ENCODE data around the gene DNMT3L.

DNMT3L gene

DNA sequence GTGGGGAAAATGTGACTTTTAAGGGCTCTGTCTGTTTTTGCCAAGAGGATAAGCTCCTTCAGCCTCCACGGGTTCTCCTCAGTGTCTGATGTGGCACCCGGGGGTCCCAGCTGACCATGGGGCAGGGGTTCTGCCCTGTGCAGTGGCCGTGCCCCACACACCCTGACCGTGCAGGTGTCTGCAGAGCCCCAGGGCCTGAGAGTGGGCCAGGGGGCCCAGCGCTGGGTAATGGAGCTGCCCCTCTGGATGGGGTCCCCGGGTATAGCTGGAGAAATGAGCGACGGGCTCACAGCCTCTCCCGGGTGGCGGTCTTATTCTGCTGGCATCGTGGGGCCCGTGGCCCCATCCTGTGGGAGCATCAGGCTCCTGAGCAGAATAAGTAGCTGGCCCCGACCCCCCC is 35.2 kb upstream of the DNMT3L start:
- H3K27me3 ChIP-seq (replicated peaks; ENCODE audit: control insufficient read depth, insufficient read depth, low read length), result no peaks in the 10 kb centered on the region
- H3K36me3 ChIP-seq (ENCODE audit: control insufficient read depth, insufficient read depth, low read length), result no peaks in the 10 kb centered on the region
- TF ChIP-seq, protein P1, sequence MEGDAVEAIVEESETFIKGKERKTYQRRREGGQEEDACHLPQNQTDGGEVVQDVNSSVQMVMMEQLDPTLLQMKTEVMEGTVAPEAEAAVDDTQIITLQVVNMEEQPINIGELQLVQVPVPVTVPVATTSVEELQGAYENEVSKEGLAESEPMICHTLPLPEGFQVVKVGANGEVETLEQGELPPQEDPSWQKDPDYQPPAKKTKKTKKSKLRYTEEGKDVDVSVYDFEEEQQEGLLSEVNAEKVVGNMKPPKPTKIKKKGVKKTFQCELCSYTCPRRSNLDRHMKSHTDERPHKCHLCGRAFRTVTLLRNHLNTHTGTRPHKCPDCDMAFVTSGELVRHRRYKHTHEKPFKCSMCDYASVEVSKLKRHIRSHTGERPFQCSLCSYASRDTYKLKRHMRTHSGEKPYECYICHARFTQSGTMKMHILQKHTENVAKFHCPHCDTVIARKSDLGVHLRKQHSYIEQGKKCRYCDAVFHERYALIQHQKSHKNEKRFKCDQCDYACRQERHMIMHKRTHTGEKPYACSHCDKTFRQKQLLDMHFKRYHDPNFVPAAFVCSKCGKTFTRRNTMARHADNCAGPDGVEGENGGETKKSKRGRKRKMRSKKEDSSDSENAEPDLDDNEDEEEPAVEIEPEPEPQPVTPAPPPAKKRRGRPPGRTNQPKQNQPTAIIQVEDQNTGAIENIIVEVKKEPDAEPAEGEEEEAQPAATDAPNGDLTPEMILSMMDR (IDR thresholded peaks at IDR 0.05; ENCODE audit: insufficient read depth, low read length, poor library complexity, severe bottlenecking), result no peak
- DNase-seq (ENCODE audit: extremely low read depth, insufficient read length), result no peak
- H3K4me3 ChIP-seq (replicated peaks; ENCODE audit: low read depth, low read length), result no peak overlapping the region

DNA sequence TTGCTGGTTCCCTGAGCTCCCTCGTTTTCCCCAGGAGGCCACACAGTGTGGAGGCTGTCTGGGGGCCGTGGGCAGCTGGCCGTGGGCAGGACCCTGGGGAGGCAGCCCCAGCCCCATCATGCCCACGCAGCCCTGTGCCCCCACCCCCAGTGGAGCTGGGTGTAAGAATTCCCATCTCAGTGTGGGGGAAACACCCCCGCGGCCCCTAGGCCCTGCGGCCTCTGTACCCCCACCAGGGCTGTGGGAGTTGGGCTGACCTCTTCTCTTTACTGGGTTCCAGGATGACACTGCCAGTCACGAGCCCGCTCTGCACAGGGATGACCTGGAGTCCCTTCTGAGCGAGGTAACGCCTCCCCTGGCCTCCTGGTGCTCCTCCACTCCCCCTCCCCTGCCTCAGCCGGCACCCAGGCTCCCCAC is 34.4 kb upstream of the DNMT3L start:
- no peak for DNase-seq (ENCODE audit: extremely low read depth, insufficient read length)

DNA sequence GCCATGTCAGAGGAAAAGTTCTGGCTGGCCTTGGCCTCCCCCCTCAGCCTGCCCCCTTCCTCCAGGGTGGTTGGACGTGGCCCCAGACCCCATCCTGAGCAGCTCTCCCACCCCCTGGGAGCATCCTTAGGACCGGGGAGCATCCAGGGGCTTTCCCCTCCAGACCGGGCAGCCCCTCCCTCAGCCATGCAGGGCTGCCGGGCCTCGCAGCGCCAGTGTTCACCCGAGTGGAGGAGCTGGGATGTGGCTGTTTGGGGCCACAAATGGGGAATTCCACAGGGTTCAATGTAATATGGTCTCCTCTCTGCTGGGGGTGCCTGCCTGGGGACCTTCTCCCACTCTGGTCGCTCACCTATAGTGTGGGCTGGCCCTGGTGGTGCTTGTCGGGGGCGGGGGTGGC is 33.9 kb upstream of the DNMT3L start:
- H3K4me3 ChIP-seq (replicated peaks; ENCODE audit: low read depth, low read length), result no peak overlapping the region
- no peak for DNase-seq (ENCODE audit: extremely low read depth, insufficient read length)
- TF ChIP-seq, protein P1 (IDR thresholded peaks at IDR 0.05; ENCODE audit: insufficient read depth, low read length, poor library complexity, severe bottlenecking), result no peak
- no peaks in the 10 kb centered on the region for H3K27me3 ChIP-seq (replicated peaks; ENCODE audit: control insufficient read depth, insufficient read depth, low read length)
- H3K36me3 ChIP-seq (ENCODE audit: control insufficient read depth, insufficient read depth, low read length), result no peaks in the 10 kb centered on the region

More for the DNA sequence above, 34.4 kb upstream of the DNMT3L start:
- no peak overlapping the region for H3K4me3 ChIP-seq (replicated peaks; ENCODE audit: low read depth, low read length)
- H3K36me3 ChIP-seq (ENCODE audit: control insufficient read depth, insufficient read depth, low read length), result no peaks in the 10 kb centered on the region
- H3K27me3 ChIP-seq (replicated peaks; ENCODE audit: control insufficient read depth, insufficient read depth, low read length), result no peaks in the 10 kb centered on the region
- TF ChIP-seq, protein P1 (IDR thresholded peaks at IDR 0.05; ENCODE audit: insufficient read depth, low read length, poor library complexity, severe bottlenecking), result no peak

DNA sequence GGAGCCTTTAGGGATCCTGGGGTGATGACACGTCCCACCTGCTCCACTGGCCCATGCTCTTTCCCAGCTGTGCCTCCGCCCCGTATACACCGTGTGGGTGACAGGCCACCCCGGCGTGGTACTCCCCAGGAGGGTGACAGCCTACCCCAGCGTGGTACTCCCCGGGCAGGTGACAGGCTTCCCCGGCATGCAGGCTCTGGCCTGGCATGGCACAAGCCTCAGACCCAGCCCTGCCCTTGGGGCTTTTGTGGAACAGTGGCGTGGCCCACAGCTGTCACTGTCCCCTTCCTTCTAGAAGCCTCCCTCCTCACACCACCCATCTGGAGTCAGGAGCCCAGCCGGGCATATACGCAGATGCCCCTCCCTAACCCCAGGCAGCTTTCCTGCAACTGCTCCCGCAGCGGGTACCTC is 33.5 kb upstream of the DNMT3L start:
- Histone ChIP-seq H3K27me3 (replicated peaks; ENCODE audit: control insufficient read depth, insufficient read depth, low read length) (no peaks in the 10 kb centered on the region), H3K4me3 (replicated peaks; ENCODE audit: low read depth, low read length) (no peak overlapping the region), H3K36me3 (ENCODE audit: control insufficient read depth, insufficient read depth, low read length) (no peaks in the 10 kb centered on the region)
- TF ChIP-seq, protein P1 (IDR thresholded peaks at IDR 0.05; ENCODE audit: insufficient read depth, low read length, poor library complexity, severe bottlenecking), result no peak
- no peak for DNase-seq (ENCODE audit: extremely low read depth, insufficient read length)

DNA sequence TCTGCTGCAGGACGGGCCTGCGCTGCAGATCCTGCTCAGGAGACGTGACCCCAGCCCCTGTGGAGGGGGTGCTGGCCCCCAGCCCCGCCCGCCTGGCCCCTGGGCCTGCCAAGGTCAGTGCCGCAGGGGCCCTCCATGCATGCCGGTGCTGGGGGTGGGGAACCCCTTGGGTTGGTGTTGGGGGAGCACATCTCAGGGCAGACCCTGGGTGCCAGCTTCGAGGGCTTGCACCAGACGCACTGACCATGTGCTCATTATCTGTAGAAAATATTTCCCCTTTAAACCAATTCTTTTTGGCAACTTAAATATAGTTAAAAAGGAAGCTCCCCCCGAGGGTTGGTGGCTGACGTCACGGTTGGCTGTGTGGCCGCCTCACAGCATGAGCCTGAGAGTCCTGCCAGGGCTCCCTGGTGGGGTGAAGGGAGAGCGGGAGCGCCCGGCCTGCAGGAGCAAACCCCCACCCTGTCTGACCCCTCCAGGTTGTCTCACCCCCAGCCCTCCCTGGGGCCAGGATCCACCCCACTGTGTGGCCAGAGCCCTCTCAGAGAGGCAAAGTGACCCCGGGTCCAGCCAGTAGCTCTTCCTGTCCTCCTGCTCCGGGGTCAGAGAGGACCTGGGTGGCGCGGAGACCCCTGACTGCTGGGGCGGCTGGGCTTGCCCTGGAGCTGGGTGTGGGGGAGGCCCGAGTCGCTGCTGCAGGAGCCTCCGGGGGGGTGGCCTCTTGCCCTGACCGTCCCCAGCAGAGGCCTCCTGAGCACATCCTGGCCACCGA is 32.9 kb upstream of the DNMT3L start:
- DNase-seq (ENCODE audit: extremely low read depth, insufficient read length), result no peak
- Histone ChIP-seq H3K36me3 (ENCODE audit: control insufficient read depth, insufficient read depth, low read length) (no peaks in the 10 kb centered on the region), H3K27me3 (replicated peaks; ENCODE audit: control insufficient read depth, insufficient read depth, low read length) (no peaks in the 10 kb centered on the region), H3K4me3 (replicated peaks; ENCODE audit: low read depth, low read length) (no peak overlapping the region)
- TF ChIP-seq, protein P1 (IDR thresholded peaks at IDR 0.05; ENCODE audit: insufficient read depth, low read length, poor library complexity, severe bottlenecking), result no peak

Measured in GM06990 (cell line).